Kidney (tissue), 14 donors: ENCODE results near the gene CSF2. TPM values are rescaled to one million over a fixed set of nuclear protein-coding genes. Genes with fewer than 3 reads are reported as not detected.
A peak's percentile ranks its signal among the peaks of the same experiment; 100 is the strongest.

ENCODE experiments used
- DNase-seq, 5 donors: peaks; one replicate each; pipeline ENCODE4 v3.0.0-alpha.2; 2013 to 2020
- FAIRE-seq: peaks from 2 replicates; lab custom pipeline; 2012; peaks lifted over from hg19 to GRCh38; lab: Jason Lieb, UNC
- H3K27ac ChIP-seq, 2 donors: one replicate each; pipeline ENCODE4 v1.7.0; 2013; ENCODE audit warnings: low read depth in 2 of 2, low read length in 2 of 2, inconsistent platforms in 1 of 2
- H3K27me3 ChIP-seq: one replicate; pipeline ENCODE4 v1.7.1; 2013; ENCODE audit warnings: low read length, inconsistent platforms; ENCODE audit not compliant: control insufficient read depth, insufficient read depth
- H3K36me3 ChIP-seq, 3 donors: one replicate each; pipeline versions ENCODE4 v1.7.0 to v1.7.1; 2013; ENCODE audit warnings: low read length in 3 of 3, control low read depth in 1 of 3, inconsistent platforms in 1 of 3; ENCODE audit not compliant: insufficient read depth in 3 of 3, control insufficient read depth in 2 of 3
- H3K4me1 ChIP-seq, 3 donors: one replicate each; pipeline versions ENCODE4 v1.7.0 to v1.7.1; 2013; ENCODE audit warnings: low read length in 3 of 3, inconsistent platforms in 1 of 3, low read depth in 1 of 3; ENCODE audit not compliant: control insufficient read depth in 2 of 3, insufficient read depth in 2 of 3
- H3K4me3 ChIP-seq, 3 donors: one replicate each; pipeline versions ENCODE4 v1.7.0 to v1.8.1; 2013; ENCODE audit warnings: low read length in 3 of 3, control low read depth in 1 of 3, inconsistent platforms in 1 of 3
- H3K9ac ChIP-seq, 3 donors: one replicate each; pipeline versions ENCODE4 v1.7.0 to v1.7.1; 2013; ENCODE audit warnings: low read length in 3 of 3, control low read depth in 1 of 3, inconsistent platforms in 1 of 3
- H3K9me3 ChIP-seq, 3 donors: one replicate each; pipeline versions ENCODE4 v1.7.0 to v1.7.1; 2013; ENCODE audit warnings: low read length in 3 of 3, control low read depth in 1 of 3, inconsistent platforms in 1 of 3; ENCODE audit not compliant: control insufficient read depth in 2 of 3, insufficient read depth in 1 of 3
- intact Hi-C: fragments of 100-400 bp; cut with DNase I; formaldehyde crosslinking; loops from one replicate; pipeline ENCODE4 v1.11.1; 2022
- polyA plus RNA-seq: library from polyadenylated mRNA; stranded (reverse); fragments of 350-450 nt; fragmentation: Illumina TruSeq; extraction: RNeasy Lipid Tissue Mini Kit (QIAGEN cat#74804); gene quantifications from one replicate; pipeline ENCODE4 v1.2.3, GENCODE V29; 2014; ENCODE audit warnings: low read depth, low replicate concordance; ENCODE audit not compliant: insufficient read depth
- total RNA-seq: library from RNA; stranded (reverse); fragmentation: NEBNext Ultra II Directional; extraction: Animal tissue kit (Norgen Biotek cat#: 25700); gene quantifications from one replicate; pipeline ENCODE4 v1.2.1, GENCODE V29; 2021
- TF ChIP-seq, protein P1 (sequence below): IDR thresholded peaks from 3 replicates; pipeline ENCODE4 v1.5.1; 2012; ENCODE audit warnings: mild to moderate bottlenecking, moderate library complexity, borderline replicate concordance; ENCODE audit not compliant: insufficient read depth; ENCODE audit errors: extremely low read depth
- donor health status: control.
- donor health status: control.
- donor health status: control.
- donor health status: control.
- donor health status: control.
- donor health status: DM: yes; HTN: yes; CAD: no.
- donor health status: Normal renal cell carcinoma (clear cell type).

Gene CSF2
- total and polyA plus RNA-seq, 2 donors from 2014 or later: not detected

DNA sequence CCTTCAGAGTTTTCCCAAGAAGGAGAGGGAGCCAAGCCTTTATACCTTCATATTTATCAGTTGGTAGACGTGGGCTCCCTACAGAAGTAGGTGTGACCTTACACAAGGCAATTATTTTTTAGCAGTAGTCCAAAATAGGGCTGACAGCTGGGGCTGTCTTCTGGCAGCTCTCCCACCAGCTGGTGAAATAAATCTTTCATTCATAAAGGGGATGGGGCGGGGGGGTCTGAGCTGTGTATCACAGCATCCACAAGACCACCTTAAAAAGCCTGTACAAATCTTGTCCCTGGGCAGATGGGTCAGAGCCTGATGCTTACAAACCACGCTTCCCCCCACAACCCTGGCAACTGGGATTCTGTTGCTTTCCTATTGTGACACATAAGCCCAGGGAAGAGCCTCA lies 19.7 kb downstream of the CSF2 start:
- H3K27me3 ChIP-seq: no peaks in the 10 kb centered on the region
- FAIRE-seq (no peak), DNase-seq (no peak)
- H3K9ac ChIP-seq: no peak overlapping the region
- TF ChIP-seq, protein P1, sequence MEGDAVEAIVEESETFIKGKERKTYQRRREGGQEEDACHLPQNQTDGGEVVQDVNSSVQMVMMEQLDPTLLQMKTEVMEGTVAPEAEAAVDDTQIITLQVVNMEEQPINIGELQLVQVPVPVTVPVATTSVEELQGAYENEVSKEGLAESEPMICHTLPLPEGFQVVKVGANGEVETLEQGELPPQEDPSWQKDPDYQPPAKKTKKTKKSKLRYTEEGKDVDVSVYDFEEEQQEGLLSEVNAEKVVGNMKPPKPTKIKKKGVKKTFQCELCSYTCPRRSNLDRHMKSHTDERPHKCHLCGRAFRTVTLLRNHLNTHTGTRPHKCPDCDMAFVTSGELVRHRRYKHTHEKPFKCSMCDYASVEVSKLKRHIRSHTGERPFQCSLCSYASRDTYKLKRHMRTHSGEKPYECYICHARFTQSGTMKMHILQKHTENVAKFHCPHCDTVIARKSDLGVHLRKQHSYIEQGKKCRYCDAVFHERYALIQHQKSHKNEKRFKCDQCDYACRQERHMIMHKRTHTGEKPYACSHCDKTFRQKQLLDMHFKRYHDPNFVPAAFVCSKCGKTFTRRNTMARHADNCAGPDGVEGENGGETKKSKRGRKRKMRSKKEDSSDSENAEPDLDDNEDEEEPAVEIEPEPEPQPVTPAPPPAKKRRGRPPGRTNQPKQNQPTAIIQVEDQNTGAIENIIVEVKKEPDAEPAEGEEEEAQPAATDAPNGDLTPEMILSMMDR: no peak
- no peaks in the 10 kb centered on the region for H3K9me3 ChIP-seq
- no peaks in the 10 kb centered on the region for H3K4me1 ChIP-seq
- intact Hi-C loops: no loop called here
- no peak overlapping the region for H3K27ac ChIP-seq
- no peak overlapping the region for H3K4me3 ChIP-seq
- no peaks in the 10 kb centered on the region for H3K36me3 ChIP-seq

DNA sequence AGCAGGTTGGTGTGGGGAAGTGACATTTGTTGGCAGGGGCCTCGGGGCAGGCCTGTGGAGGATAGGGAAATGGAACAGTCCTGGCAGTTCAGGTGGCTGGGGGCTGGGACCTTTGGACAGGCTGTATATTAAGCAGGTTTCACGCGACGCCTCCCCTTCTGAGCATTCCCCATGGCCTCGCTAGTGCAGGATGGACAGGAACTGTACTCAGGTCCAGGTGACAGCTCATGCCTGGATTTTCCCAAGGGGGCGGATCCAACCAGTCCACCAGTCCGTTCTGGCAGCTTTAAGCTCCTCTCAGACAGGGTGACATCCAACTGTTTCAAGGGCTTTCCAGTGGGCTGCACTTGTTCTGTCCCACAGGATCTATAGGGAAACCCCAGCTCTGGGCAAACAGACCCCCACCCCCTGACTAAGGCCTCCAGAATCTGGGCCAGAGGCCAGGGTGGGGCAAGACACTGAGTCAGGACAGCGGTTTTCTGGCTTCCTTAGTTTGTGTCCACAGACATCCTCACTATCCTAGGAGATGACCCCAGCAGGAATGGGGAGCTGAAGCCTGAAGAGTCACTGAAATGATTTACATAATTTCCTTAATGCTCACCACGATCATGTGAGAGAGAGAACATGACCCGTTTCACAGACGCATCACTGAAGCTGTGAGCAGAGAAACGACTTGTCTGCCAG lies 20.9 kb downstream of the CSF2 start:
- Histone ChIP-seq H3K9me3 (no peaks in the 10 kb centered on the region), H3K27ac (no peak overlapping the region), H3K9ac (no peak overlapping the region), H3K27me3 (no peaks in the 10 kb centered on the region), H3K4me1 (no peaks in the 10 kb centered on the region), H3K36me3 (no peaks in the 10 kb centered on the region), H3K4me3 (no peak overlapping the region)
- intact Hi-C loops: no loop called here
- TF ChIP-seq, protein P1: no peak
- FAIRE-seq: no peak
- peak in 1 of 5 donors; percentile 9 for DNase-seq

DNA sequence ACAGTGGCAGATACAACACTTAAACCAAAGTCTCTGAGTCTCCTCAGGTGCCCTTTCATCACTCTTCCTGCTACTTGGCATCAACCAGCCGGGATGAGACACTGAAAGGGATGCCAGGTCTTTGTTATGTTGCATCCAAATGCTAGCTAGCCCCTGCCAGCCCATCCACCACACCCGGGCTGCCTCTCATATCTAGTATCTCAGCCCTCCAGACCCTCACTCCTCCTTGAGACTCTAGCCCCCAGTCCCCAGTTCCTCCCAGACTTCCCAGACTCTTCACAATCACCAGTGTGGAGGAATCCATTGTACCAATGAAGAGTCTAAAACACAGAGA lies 21.5 kb downstream of the CSF2 start:
- intact Hi-C loops: no loop called here
- Histone ChIP-seq H3K9me3 (no peaks in the 10 kb centered on the region), H3K4me1 (no peaks in the 10 kb centered on the region), H3K36me3 (no peaks in the 10 kb centered on the region), H3K9ac (no peak overlapping the region), H3K27me3 (no peaks in the 10 kb centered on the region), H3K4me3 (no peak overlapping the region), H3K27ac (no peak overlapping the region)
- TF ChIP-seq, protein P1: no peak
- no peak for DNase-seq
- no peak for FAIRE-seq
